K562 (cell line): ENCODE results near the gene HAPSTR1. TPM values are rescaled to one million over a fixed set of nuclear protein-coding genes. Genes with fewer than 3 reads are reported as not detected.
A peak's percentile ranks its signal among the peaks of the same experiment; 100 is the strongest.

Experiments
- ASH1L ChIP-seq: fragments of 450-650 bp; IDR thresholded peaks from 2 replicates; pipeline ENCODE4 v1.6.1; 2018; ENCODE audit warnings: borderline replicate concordance, mild to moderate bottlenecking, low read depth; ENCODE audit not compliant: partially characterized antibody
- CCNT2 ChIP-seq: IDR thresholded peaks from 2 replicates; pipeline ENCODE4 v1.6.1; 2011; ENCODE audit warnings: borderline replicate concordance, low read depth, mild to moderate bottlenecking, moderate library complexity, mixed read lengths, low read length; ENCODE audit not compliant: insufficient read length; ENCODE audit errors: extremely low read depth
- CREB1 ChIP-seq, 2 experiments: sonication (generic) in 1 of 2; formaldehyde crosslinking in 1 of 2; IDR thresholded peaks; 2 replicates each; pipeline versions ENCODE4 v1.6.1 to v1.8.0; 2012 to 2022; ENCODE audit warnings: inconsistent platforms in 1 of 2, mild to moderate bottlenecking in 1 of 2, missing genetic modification reagents in 1 of 2, moderate library complexity in 1 of 2
- FIP1L1 ChIP-seq: fragments of 200-400 bp; formaldehyde crosslinking; IDR thresholded peaks from 2 replicates; pipeline ENCODE4 v1.6.1; 2018; ENCODE audit warnings: mild to moderate bottlenecking, low read depth, low read length; ENCODE audit not compliant: poor library complexity, severe bottlenecking
- HDAC2 ChIP-seq: fragments of 450-650 bp; IDR thresholded peaks from 2 replicates; pipeline ENCODE4 v1.6.1; 2016; ENCODE audit warnings: mild to moderate bottlenecking
- HNRNPK ChIP-seq: fragments of 200-400 bp; formaldehyde crosslinking; IDR thresholded peaks from one replicate; pipeline ENCODE4 v1.6.1; 2018; ENCODE audit warnings: mild to moderate bottlenecking, low read depth, low read length; ENCODE audit not compliant: poor library complexity, severe bottlenecking
- HNRNPL ChIP-seq: fragments of 200-400 bp; formaldehyde crosslinking; IDR thresholded peaks from 2 replicates; pipeline ENCODE4 v1.6.1; 2017; ENCODE audit warnings: low read depth, mild to moderate bottlenecking, low read length
- NFIX ChIP-seq: fragments of 250-450 bp; sonication (Bioruptor Pico); IDR thresholded peaks from 2 replicates; pipeline ENCODE4 v1.4.0; 2020; ENCODE audit warnings: low read depth, mild to moderate bottlenecking, moderate library complexity
- POLR2B ChIP-seq: fragments of 450-650 bp; IDR thresholded peaks from 2 replicates; pipeline ENCODE4 v1.6.1; 2018; ENCODE audit warnings: low read depth; ENCODE audit not compliant: partially characterized antibody
- POLR2G ChIP-seq: fragments of 200-400 bp; formaldehyde crosslinking; IDR thresholded peaks from 2 replicates; pipeline ENCODE4 v1.6.1; 2017; ENCODE audit warnings: low read depth, mild to moderate bottlenecking, antibody characterized with exemption, low read length, moderate library complexity
- PRPF4 ChIP-seq: fragments of 200-400 bp; formaldehyde crosslinking; IDR thresholded peaks from one replicate; pipeline ENCODE4 v1.6.1; 2017; ENCODE audit warnings: low read length, low read depth, mild to moderate bottlenecking; ENCODE audit not compliant: insufficient read depth, poor library complexity, severe bottlenecking
- RFX5 ChIP-seq: IDR thresholded peaks from 2 replicates; pipeline ENCODE4 v1.6.1; 2011; ENCODE audit warnings: low read depth, mild to moderate bottlenecking, improper control_type of control experiment, low read length
- SIX5 ChIP-seq, 2 experiments: IDR thresholded peaks; 2 replicates each; pipeline ENCODE4 v1.6.1; 2011; ENCODE audit warnings: low read length in 2 of 2, borderline replicate concordance in 1 of 2, low read depth in 1 of 2, mild to moderate bottlenecking in 1 of 2, moderate library complexity in 1 of 2; ENCODE audit not compliant: insufficient read depth in 1 of 2
- SLC30A9 ChIP-seq: fragments of 250-450 bp; sonication (Bioruptor Pico); IDR thresholded peaks from 2 replicates; pipeline ENCODE4 v1.8.0; 2022; ENCODE audit warnings: mild to moderate bottlenecking, moderate library complexity
- SNRNP70 ChIP-seq: fragments of 200-400 bp; formaldehyde crosslinking; optimal IDR thresholded peaks from 2 replicates; pipeline ENCODE3; 2017; ENCODE audit warnings: low read depth, low read length
- TFAM ChIP-seq: fragments of 250-450 bp; sonication (Bioruptor Pico); conservative IDR thresholded peaks from 2 replicates; pipeline ENCODE4 v1.5.0; 2021; ENCODE audit warnings: mild to moderate bottlenecking, moderate library complexity
- ZNF140 ChIP-seq: fragments of 250-450 bp; sonication (Bioruptor Pico); IDR thresholded peaks from 2 replicates; pipeline ENCODE4 v1.8.0; 2021; ENCODE audit warnings: moderate library complexity, mild to moderate bottlenecking, inconsistent platforms
- ZNF253 ChIP-seq: fragments of 250-450 bp; sonication (Bioruptor Pico); conservative IDR thresholded peaks from 2 replicates; pipeline ENCODE4 v1.6.1; 2021; ENCODE audit warnings: mild to moderate bottlenecking
- ZNF507 ChIP-seq: conservative IDR thresholded peaks from 2 replicates; pipeline ENCODE4 v1.6.1; 2017; ENCODE audit warnings: missing genetic modification characterization, missing compliant biosample characterization
- ZNF699 ChIP-seq: fragments of 250-450 bp; sonication (Bioruptor Pico); IDR thresholded peaks from 2 replicates; pipeline ENCODE4 v1.8.0; 2021; ENCODE audit warnings: mild to moderate bottlenecking, moderate library complexity; ENCODE audit not compliant: insufficient replicate concordance
- polyA plus RNA-seq, 8 experiments: library from polyadenylated mRNA; depleted of rRNA in 4 of 8; stranded (reverse) in 5 of 8; unstranded in 3 of 8; fragments of >200 nt; fragmentation: Nextera tagmentation in 2 of 8; fragmentation: Illumina TruSeq in 1 of 8; extraction: Ambion mirVana in 2 of 8; extraction: Trizol in 1 of 8; gene quantifications; 2 replicates each; pipeline versions ENCODE4 v1.2.1 to v1.2.3, GENCODE V29; 2011 to 2014; ENCODE audit warnings: inconsistent platforms in 1 of 8, missing spikeins in 1 of 8
- total RNA-seq, 7 experiments: library from RNA; depleted of rRNA in 6 of 7; stranded (reverse); fragments of >200 nt in 6 of 7; fragmentation: Illumina TruSeq in 2 of 7; extraction: Trizol in 2 of 7; gene quantifications; 2 replicates each; pipeline versions ENCODE4 v1.2.1 to v1.2.3, GENCODE V29; 2011 to 2021; ENCODE audit warnings: low replicate concordance in 1 of 7
- TF ChIP-seq, protein P1 (sequence below): fragments of 450-650 bp; IDR thresholded peaks from 2 replicates; pipeline ENCODE4 v1.6.1; 2017; ENCODE audit warnings: antibody characterized with exemption, mild to moderate bottlenecking
- TF ChIP-seq, protein P2 (sequence below): sonication (generic); formaldehyde crosslinking; IDR thresholded peaks from 2 replicates; pipeline ENCODE4 v1.8.0; 2022; ENCODE audit warnings: mild to moderate bottlenecking, low read depth, missing genetic modification reagents

The HAPSTR1 gene
- total and polyA plus RNA-seq, 9 of the 15 experiments (the other 6 are each of a cell fraction or from before 2014, with no cell fraction given): 10.8 to 67.9 (median 36.5) TPM

- no peak for TF ChIP-seq ZNF699
- peak; percentile 24 for TF ChIP-seq PRPF4
- TF ChIP-seq CCNT2: peak; percentile 42
- no peak for TF ChIP-seq TFAM (CRISPR knock-in tag)
- TF ChIP-seq, protein P1, sequence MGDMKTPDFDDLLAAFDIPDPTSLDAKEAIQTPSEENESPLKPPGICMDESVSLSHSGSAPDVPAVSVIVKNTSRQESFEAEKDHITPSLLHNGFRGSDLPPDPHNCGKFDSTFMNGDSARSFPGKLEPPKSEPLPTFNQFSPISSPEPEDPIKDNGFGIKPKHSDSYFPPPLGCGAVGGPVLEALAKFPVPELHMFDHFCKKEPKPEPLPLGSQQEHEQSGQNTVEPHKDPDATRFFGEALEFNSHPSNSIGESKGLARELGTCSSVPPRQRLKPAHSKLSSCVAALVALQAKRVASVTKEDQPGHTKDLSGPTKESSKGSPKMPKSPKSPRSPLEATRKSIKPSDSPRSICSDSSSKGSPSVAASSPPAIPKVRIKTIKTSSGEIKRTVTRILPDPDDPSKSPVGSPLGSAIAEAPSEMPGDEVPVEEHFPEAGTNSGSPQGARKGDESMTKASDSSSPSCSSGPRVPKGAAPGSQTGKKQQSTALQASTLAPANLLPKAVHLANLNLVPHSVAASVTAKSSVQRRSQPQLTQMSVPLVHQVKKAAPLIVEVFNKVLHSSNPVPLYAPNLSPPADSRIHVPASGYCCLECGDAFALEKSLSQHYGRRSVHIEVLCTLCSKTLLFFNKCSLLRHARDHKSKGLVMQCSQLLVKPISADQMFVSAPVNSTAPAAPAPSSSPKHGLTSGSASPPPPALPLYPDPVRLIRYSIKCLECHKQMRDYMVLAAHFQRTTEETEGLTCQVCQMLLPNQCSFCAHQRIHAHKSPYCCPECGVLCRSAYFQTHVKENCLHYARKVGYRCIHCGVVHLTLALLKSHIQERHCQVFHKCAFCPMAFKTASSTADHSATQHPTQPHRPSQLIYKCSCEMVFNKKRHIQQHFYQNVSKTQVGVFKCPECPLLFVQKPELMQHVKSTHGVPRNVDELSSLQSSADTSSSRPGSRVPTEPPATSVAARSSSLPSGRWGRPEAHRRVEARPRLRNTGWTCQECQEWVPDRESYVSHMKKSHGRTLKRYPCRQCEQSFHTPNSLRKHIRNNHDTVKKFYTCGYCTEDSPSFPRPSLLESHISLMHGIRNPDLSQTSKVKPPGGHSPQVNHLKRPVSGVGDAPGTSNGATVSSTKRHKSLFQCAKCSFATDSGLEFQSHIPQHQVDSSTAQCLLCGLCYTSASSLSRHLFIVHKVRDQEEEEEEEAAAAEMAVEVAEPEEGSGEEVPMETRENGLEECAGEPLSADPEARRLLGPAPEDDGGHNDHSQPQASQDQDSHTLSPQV: peak; percentile 94; the same call in 1 of the 2 replicates
- TF ChIP-seq ZNF507 (tag): no peak
- TF ChIP-seq POLR2B: no peak
- peak; percentile 74; the same call in 1 of the 2 replicates for TF ChIP-seq HNRNPL
- TF ChIP-seq ZNF140 (CRISPR knock-in tag): no peak
- TF ChIP-seq ZNF253: no peak
- TF ChIP-seq SIX5 (IDR thresholded peaks at IDR 0.05; ENCODE audit: borderline replicate concordance in 1 of 2, insufficient read depth in 1 of 2, low read depth in 1 of 2, low read length in 2 of 2): no peak
- TF ChIP-seq NFIX (CRISPR knock-in tag): no peak
- no peak for TF ChIP-seq CREB1 (IDR thresholded peaks at IDR 0.05)
- peak; percentile 56 for TF ChIP-seq CREB1 (CRISPR knock-in tag; IDR thresholded peaks at IDR 0.05)
- TF ChIP-seq POLR2G: peak; percentile 79
- TF ChIP-seq HDAC2: no peak
- no peak for TF ChIP-seq HNRNPK
- TF ChIP-seq ASH1L: no peak
- peak; percentile 92 for TF ChIP-seq FIP1L1
- no peak for TF ChIP-seq SNRNP70
- no peak for TF ChIP-seq RFX5
- TF ChIP-seq, protein P2, sequence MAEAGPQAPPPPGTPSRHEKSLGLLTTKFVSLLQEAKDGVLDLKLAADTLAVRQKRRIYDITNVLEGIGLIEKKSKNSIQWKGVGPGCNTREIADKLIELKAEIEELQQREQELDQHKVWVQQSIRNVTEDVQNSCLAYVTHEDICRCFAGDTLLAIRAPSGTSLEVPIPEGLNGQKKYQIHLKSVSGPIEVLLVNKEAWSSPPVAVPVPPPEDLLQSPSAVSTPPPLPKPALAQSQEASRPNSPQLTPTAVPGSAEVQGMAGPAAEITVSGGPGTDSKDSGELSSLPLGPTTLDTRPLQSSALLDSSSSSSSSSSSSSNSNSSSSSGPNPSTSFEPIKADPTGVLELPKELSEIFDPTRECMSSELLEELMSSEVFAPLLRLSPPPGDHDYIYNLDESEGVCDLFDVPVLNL: no peak
- no peak for TF ChIP-seq SLC30A9 (CRISPR knock-in tag)
Measured at GRCh38 chr16:9090101-9090959, 1.1 kb upstream of the HAPSTR1 start (continued).
